Kidney epithelial cell (primary cell): Measurements from ENCODE around the gene RAB40C. TPM values are rescaled to one million over a fixed set of nuclear protein-coding genes. Genes with fewer than 3 reads are reported as not detected.

ENCODE experiments used
- DNase-seq: peaks from one replicate; pipeline ENCODE4 v3.0.0-alpha.2; 2010; ENCODE audit warnings: low read depth
- H3K27me3 ChIP-seq: 2 replicates; pipeline ENCODE4 v1.6.0; 2011; ENCODE audit warnings: low read length; ENCODE audit not compliant: control insufficient read depth, insufficient read depth
- H3K36me3 ChIP-seq: 2 replicates; pipeline ENCODE4 v1.5.1; 2011; ENCODE audit warnings: low read length; ENCODE audit not compliant: control insufficient read depth, insufficient read depth
- H3K4me3 ChIP-seq: 2 replicates; pipeline ENCODE4 v1.5.1; 2011; ENCODE audit warnings: low read depth, mild to moderate bottlenecking, control low read depth, low read length
- CTCF ChIP-seq: IDR thresholded peaks from 2 replicates; pipeline ENCODE4 v1.5.1; 2011; ENCODE audit warnings: mild to moderate bottlenecking, moderate library complexity, low read length, control low read depth, inconsistent platforms; ENCODE audit not compliant: insufficient read depth, poor library complexity, severe bottlenecking
- total RNA-seq: library from RNA; depleted of rRNA; stranded (reverse); fragments of >200 nt; gene quantifications from 2 replicates; pipeline ENCODE4 v1.2.3, GENCODE V29; 2015

The RAB40C gene
- total RNA-seq, 1 donor from 2014 or later, result 16.5 TPM

GRCh38 chr16:572865-573650 is 16.8 kb upstream of the RAB40C start:
- no peak overlapping the region for H3K4me3 ChIP-seq
- H3K36me3 ChIP-seq, result no peaks in the 10 kb centered on the region
- H3K27me3 ChIP-seq, result no peaks in the 10 kb centered on the region
- DNase-seq, result no peak
- no peak for TF ChIP-seq CTCF

GRCh38 chr16:574021-574760 is 15.7 kb upstream of the RAB40C start:
- TF ChIP-seq CTCF, result no peak
- H3K36me3 ChIP-seq, result no peaks in the 10 kb centered on the region
- no peak overlapping the region for H3K4me3 ChIP-seq
- DNase-seq, result no peak
- no peaks in the 10 kb centered on the region for H3K27me3 ChIP-seq

- no peak for DNase-seq
- H3K36me3 ChIP-seq, result no peaks in the 10 kb centered on the region
- no peak overlapping the region for H3K4me3 ChIP-seq
- no peaks in the 10 kb centered on the region for H3K27me3 ChIP-seq
- TF ChIP-seq CTCF, result no peak
Observed at GRCh38 chr16:575354-576196, 14.3 kb upstream of the RAB40C start.

GRCh38 chr16:576197-576822 is 13.6 kb upstream of the RAB40C start:
- TF ChIP-seq CTCF, result no peak
- no peak for DNase-seq
- H3K4me3 ChIP-seq, result no peak overlapping the region
- no peaks in the 10 kb centered on the region for H3K36me3 ChIP-seq
- H3K27me3 ChIP-seq, result no peaks in the 10 kb centered on the region

- no peak overlapping the region for H3K4me3 ChIP-seq
- no peaks in the 10 kb centered on the region for H3K27me3 ChIP-seq
- no peak for DNase-seq
- TF ChIP-seq CTCF, result peak; percentile 30
- H3K36me3 ChIP-seq, result no peaks in the 10 kb centered on the region
Observed at GRCh38 chr16:576823-577201, 13.1 kb upstream of the RAB40C start.
